Stomach (tissue), 4 donors: ENCODE measurements around the gene SLC4A2.
A peak's percentile ranks its signal among the peaks of the same experiment; 100 is the strongest.

Source experiments
- CTCF ChIP-seq, 7 experiments: fragments of 450-650 bp in 4 of 7; fragments of 200-600 bp in 3 of 7; sonication (generic) in 3 of 7; IDR thresholded peaks; one replicate each; pipeline ENCODE4 v1.5.1; 2016 to 2019; ENCODE audit warnings: antibody characterized with exemption in 7 of 7, control low read depth in 2 of 7, mild to moderate bottlenecking in 1 of 7
- POLR2A ChIP-seq, 4 donors: fragments of 450-650 bp; IDR thresholded peaks; one replicate each; pipeline ENCODE4 v1.6.1; 2016; ENCODE audit warnings: antibody characterized with exemption in 4 of 4, control low read depth in 2 of 4, mild to moderate bottlenecking in 1 of 4, moderate library complexity in 1 of 4

DNA sequence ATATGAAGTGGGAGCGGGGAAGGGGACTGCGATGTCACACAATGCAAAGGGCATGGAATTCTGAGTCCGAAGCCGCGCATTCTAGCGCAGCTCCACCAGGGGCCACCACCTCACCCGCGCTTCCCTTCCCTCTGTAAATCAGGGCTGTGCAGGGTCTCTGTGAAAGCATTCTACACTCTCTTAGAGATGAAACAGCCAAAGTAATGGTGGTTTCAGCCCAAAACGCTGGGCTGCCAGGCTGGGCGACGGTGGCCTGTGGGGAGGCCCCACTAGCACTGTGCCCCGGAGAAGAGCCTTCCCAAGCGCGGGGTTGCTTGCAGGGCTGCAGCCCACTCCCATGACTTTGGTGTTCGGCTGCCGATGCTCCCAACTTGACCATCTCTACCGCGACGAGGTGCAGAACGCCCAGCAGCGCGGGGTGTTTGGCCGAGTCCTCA lies 46.5 kb upstream of the SLC4A2 start:
- TF ChIP-seq CTCF (IDR thresholded peaks at IDR 0.05): peak in 5 of 7 experiments; percentile 13 to 30 (median 20)
- TF ChIP-seq POLR2A (IDR thresholded peaks at IDR 0.05): no peak
